OCI-M2 (cell line): ENCODE data around the gene MMD2.

Source experiments
- DNase-seq: peaks from one replicate; lab custom pipeline; 2025; ENCODE audit not compliant: unreplicated experiment; lab: John Stamatoyannopoulos, UW

MMD2 gene

GRCh38 chr7:4959306-4959705 is 319 bp upstream of the MMD2 start:
- no peak for DNase-seq

GRCh38 chr7:4957847-4958476 is 1.0 kb downstream of the MMD2 start:
- DNase-seq = no peak

GRCh38 chr7:4951903-4952636 is 6.9 kb downstream of the MMD2 start:
- DNase-seq = no peak

- DNase-seq = no peak
Measured at GRCh38 chr7:4951304-4951703, 7.7 kb downstream of the MMD2 start.

GRCh38 chr7:4948402-4948801 is 10.6 kb downstream of the MMD2 start:
- DNase-seq = no peak

- no peak for DNase-seq
Measured at GRCh38 chr7:4945949-4946348, 13.0 kb downstream of the MMD2 start.

- DNase-seq = no peak
Measured at GRCh38 chr7:4944939-4945338, 14.0 kb downstream of the MMD2 start.

GRCh38 chr7:4943297-4943696 is 15.7 kb downstream of the MMD2 start:
- DNase-seq = no peak

- DNase-seq = no peak
Measured at GRCh38 chr7:4939971-4940728, 18.8 kb downstream of the MMD2 start.

- DNase-seq = no peak
Measured at GRCh38 chr7:4937411-4937810, 21.6 kb downstream of the MMD2 start.

- no peak for DNase-seq
Measured at GRCh38 chr7:4934419-4935025, 24.5 kb downstream of the MMD2 start.

- no peak for DNase-seq
Measured at GRCh38 chr7:4931943-4932342, 27.0 kb downstream of the MMD2 start.

GRCh38 chr7:4929005-4929404 is 30.0 kb downstream of the MMD2 start:
- no peak for DNase-seq

- no peak for DNase-seq
Measured at GRCh38 chr7:4928445-4928844, 30.5 kb downstream of the MMD2 start.

GRCh38 chr7:4919969-4920766 is 38.8 kb downstream of the MMD2 start:
- no peak for DNase-seq

GRCh38 chr7:4916113-4916512 is 42.9 kb downstream of the MMD2 start:
- no peak for DNase-seq

- no peak for DNase-seq
Measured at GRCh38 chr7:4911111-4911828, 47.7 kb downstream of the MMD2 start.

- no peak for DNase-seq
Measured at GRCh38 chr7:4906682-4907081, 52.3 kb downstream of the MMD2 start.

- no peak for DNase-seq
Measured at GRCh38 chr7:4905171-4905570, 53.8 kb downstream of the MMD2 start.

GRCh38 chr7:4904346-4904745 is 54.6 kb downstream of the MMD2 start:
- no peak for DNase-seq
